ENCODE results near the gene RRP1. TPM values are rescaled to one million over a fixed set of nuclear protein-coding genes. Genes with fewer than 3 reads are reported as not detected.
A peak's percentile ranks its signal among the peaks of the same experiment; 100 is the strongest.

The RRP1 gene
- total and polyA plus RNA-seq, 9 of the 15 experiments (the other 6 are each of a cell fraction or from before 2014, with no cell fraction given), result 0.89 to 105 (median 51.6) TPM

DNA sequence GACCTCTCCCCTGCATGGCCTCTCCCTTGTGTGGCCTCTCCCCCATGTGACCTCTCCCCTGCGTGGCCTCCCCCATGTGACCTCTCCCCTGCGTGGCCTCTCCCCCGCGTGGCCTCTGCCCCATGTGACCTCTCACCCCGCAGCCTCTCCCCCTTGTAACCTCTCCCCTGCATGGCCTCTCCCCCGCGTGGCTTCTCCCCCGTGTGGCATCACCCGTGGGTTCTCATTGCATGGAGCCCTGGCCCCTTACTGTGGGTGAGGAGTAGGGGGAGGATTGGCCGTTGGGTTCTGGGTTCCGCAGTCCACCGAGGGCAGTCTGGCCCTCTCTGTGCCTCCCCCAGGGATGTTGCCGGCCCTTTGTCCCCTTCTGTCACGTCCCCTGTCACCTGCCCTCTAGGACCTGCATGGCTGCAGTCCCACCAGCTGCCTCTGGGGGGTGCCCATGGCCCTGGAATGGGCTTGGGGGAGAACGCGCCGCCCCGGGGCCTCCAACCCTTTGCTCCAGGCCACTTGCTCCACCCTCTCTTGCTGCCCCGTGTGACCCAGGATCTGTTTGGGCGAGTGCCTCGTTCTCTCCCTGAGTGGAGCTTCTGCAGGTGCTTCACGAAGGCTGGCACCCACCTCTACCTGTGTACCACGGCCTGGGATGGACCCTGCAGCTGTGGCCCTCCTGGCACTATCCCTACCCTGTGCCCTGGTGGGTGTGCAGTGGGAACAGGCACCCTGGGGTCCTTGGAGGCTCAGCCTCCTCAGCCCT lies 21.3 kb downstream of the RRP1 start (continued):
- peak; percentile 99 to 100 for TF ChIP-seq RAD21 (CRISPR knock-in tag; conservative IDR thresholded peaks at IDR 0.05 in 1 of 2, IDR thresholded peaks at IDR 0.05 in 1 of 2)
- TF ChIP-seq STAT5B (CRISPR knock-in tag; IDR thresholded peaks at IDR 0.05), result no peak
- TF ChIP-seq CC2D1A (IDR thresholded peaks at IDR 0.05), result peak; percentile 94
- TF ChIP-seq ZNF511 (CRISPR knock-in tag; IDR thresholded peaks at IDR 0.05), result 0 out of 2 replicates have a peak, but pooled peaks have one; percentile 30
- no peak for TF ChIP-seq TAF15 (IDR thresholded peaks at IDR 0.05; ENCODE audit: low read depth, low read length)
- no peak for TF ChIP-seq FOXJ3 (CRISPR knock-in tag; IDR thresholded peaks at IDR 0.05)
- TF ChIP-seq TOE1 (IDR thresholded peaks at IDR 0.05; ENCODE audit: borderline replicate concordance), result peak; percentile 51; the same call in 1 of the 2 replicates
- TF ChIP-seq TOE1 (CRISPR knock-in tag; IDR thresholded peaks at IDR 0.05; ENCODE audit: borderline replicate concordance, low read depth), result no peak
- TF ChIP-seq HMG20B (CRISPR knock-in tag; IDR thresholded peaks at IDR 0.05), result no peak
- TF ChIP-seq ARID1B (IDR thresholded peaks at IDR 0.05), result peak; percentile 49; the same call in 1 of the 2 replicates
- TF ChIP-seq ZFPM2 (CRISPR knock-in tag; IDR thresholded peaks at IDR 0.05), result no peak
- TF ChIP-seq ZNF644 (tag; IDR thresholded peaks at IDR 0.05; ENCODE audit: low read depth), result no peak
- no peak for TF ChIP-seq DNMT1 (IDR thresholded peaks at IDR 0.05)
- TF ChIP-seq ZFX (CRISPR knock-in tag; IDR thresholded peaks at IDR 0.05), result no peak; the same call in 1 of the 2 replicates
- TF ChIP-seq POLR2B (IDR thresholded peaks at IDR 0.05; ENCODE audit: low read depth, partially characterized antibody), result no peak
- TF ChIP-seq NFIC (IDR thresholded peaks at IDR 0.05), result no peak
- TF ChIP-seq CTCF (IDR thresholded peaks at IDR 0.05 in 2 of 3, conservative IDR thresholded peaks at IDR 0.05 in 1 of 3; ENCODE audit: insufficient read depth in 2 of 3, low read depth in 1 of 3, low read length in 3 of 3), result peak; percentile 98 to 99 (median 99)
- TF ChIP-seq ETV5 (CRISPR knock-in tag; IDR thresholded peaks at IDR 0.05; ENCODE audit: low read depth), result 0 out of 2 replicates have a peak, but pooled peaks have one; percentile 62
- 0 out of 2 replicates have a peak, but pooled peaks have one; percentile 21 for TF ChIP-seq ZSCAN29 (IDR thresholded peaks at IDR 0.05)
- peak; percentile 58; the same call in 1 of the 2 replicates for TF ChIP-seq VEZF1 (CRISPR knock-in tag; IDR thresholded peaks at IDR 0.05)
- TF ChIP-seq DDX20 (tag; IDR thresholded peaks at IDR 0.05; ENCODE audit: low read depth), result no peak
- TF ChIP-seq, protein P1, sequence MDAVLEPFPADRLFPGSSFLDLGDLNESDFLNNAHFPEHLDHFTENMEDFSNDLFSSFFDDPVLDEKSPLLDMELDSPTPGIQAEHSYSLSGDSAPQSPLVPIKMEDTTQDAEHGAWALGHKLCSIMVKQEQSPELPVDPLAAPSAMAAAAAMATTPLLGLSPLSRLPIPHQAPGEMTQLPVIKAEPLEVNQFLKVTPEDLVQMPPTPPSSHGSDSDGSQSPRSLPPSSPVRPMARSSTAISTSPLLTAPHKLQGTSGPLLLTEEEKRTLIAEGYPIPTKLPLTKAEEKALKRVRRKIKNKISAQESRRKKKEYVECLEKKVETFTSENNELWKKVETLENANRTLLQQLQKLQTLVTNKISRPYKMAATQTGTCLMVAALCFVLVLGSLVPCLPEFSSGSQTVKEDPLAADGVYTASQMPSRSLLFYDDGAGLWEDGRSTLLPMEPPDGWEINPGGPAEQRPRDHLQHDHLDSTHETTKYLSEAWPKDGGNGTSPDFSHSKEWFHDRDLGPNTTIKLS (IDR thresholded peaks at IDR 0.05; ENCODE audit: borderline replicate concordance, low read depth), result no peak

Data from K562 (cell line).